GM21526 (cell line): ENCODE measurements around the gene RAB10.
"Not testable (repeated sequence)": the region's sequence is repeated elsewhere in the genome, so short reads cannot be mapped to it uniquely, and the experiment has no call there.

Source experiments
- ATAC-seq: cut with Tn5 transposase; IDR thresholded peaks from one replicate; pipeline ENCODE4 v1.9.1; 2021; ENCODE audit warnings: moderate library complexity; ENCODE audit not compliant: unreplicated experiment, low FRiP score

Gene RAB10

GRCh38 chr2:26016012-26016705, 17.7 kb upstream of the RAB10 start:
- ATAC-seq, result no peak

GRCh38 chr2:26016706-26017045, 17.2 kb upstream of the RAB10 start:
- ATAC-seq, result not testable (repeated sequence)

DNA sequence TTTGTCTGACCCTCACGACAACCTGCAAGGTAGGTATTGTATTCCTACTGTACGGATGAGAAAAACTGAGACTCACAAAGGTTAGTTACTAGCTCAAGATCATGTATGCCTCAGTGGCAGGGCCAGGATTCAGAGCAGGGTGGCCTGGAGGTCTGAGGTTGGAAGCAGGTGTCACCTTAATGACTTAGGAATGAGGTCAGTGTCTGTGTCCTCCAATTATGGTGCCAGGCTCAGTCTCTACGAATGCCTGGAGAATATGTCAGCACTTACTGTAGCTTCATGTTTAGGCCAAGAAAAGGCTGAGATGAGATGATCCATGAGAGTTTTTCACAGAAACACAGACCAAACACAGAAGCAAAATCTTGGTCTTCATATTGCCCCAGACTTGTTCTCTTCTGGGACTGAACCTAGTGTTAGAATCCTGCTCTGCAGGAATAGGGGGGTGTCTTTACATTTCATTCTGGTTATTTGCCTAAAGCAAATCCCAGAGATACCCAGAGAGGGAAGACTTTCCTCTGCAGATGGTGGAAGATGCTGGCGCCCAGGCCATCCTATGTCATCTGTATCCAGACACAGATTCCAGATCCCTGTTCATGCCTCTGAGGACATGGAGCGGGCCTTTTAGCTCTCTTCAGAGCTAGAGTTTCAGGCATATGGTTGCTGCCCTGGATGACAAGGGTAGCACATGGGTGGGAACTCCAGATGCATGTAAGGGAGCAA, 16.3 kb upstream of the RAB10 start:
- no peak for ATAC-seq

DNA sequence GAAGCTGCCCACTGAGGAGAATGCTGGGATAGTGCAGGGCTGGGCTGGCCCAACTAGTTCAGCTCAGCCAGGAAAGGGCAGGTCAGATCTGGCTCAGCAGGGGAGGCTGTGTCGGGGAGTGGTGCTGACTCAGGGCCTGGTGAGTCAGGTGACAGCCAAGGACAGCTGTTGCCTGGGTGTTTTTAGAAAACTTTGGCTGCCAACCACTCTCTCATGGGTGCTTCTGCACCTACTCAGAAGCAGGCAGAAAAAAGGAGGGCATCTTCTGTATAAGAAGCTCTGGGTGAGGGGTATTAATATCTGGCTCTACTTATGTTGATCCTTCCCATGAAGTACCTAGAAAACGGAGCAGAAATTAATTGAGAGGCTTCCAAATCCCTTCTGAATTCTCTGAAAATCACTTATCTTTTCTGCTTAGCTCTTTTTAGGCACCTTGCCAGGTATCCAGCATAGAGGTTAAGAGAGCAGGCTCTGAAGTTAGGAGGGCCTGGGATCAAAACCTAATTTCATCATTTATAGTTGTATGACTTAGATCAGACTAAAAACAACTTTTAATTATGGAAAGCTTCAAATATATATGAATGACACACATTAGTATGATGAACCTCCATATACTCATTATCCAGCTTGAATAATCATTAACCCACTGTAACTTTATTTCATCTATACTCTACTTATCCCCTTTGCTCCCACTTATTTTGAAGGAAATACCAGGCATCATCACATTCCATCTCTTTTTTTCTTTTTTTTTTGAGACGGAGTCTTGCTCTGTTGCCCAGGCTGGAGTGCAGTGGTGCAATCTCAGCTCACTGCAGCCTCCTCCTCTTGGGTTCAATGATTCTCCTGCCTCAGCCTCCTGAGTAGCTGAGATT, 15.5 kb upstream of the RAB10 start:
- no peak for ATAC-seq

DNA sequence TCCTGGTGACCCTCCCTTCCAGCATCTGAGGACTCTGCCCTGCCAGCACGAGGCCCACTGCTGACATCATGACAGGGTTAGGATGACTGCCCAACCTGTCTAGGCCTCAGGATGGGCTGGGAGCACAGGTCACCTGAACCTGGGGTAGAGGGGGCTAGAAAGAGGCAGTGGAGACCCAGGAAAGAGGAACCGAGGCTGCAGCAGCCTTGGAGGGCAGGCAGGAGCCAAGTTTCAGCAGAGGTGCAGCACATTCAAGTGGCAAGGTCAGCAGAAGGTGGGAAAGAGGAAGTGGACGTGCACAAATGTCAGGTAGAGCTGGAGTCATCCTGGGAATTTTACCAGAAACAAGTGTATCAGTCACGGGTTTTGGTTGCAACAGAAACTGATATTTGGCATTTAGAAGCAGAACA, 13.6 kb upstream of the RAB10 start:
- no peak for ATAC-seq

DNA sequence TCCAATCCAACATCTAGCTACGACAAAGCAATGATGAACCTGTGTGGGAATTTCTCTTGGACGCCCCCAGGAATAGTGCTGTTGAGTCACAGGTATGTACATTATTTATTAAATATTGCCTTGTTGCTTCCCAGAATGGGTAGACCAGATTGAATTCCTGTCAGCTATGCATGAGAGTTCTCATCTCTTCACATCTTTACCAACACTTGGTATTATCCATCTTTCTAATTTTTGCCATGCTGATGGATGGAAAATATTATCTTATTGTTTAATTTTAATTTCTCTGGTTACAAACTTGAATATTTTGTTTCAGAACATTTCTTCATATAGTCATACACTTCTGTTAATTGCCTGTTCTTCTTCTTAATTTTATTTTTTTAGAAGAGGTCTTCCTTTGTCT, 9.6 kb upstream of the RAB10 start:
- ATAC-seq, result no peak

DNA sequence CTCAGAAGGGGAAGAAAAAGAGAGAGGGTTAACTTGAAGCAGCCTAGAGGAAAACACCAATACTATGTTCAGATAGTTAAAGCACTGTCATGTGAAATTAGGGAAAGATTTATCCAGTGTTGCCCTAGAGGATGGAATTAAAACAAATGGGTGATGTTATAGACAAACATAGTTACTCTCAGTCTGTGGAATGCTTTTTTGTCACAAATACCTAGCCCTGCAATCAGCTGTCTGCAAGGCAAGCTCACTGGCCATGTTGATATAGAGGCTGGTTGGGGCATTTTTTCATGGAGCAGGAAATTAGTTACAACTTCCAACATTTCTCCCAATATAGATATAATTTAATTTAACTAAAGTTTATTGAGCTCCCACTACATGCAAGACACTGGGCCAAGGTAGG, 8.4 kb upstream of the RAB10 start:
- ATAC-seq, result no peak

- not testable (repeated sequence) for ATAC-seq
These were observed 5.8 kb upstream of the RAB10 start for GRCh38 chr2:26028083-26028482.

DNA sequence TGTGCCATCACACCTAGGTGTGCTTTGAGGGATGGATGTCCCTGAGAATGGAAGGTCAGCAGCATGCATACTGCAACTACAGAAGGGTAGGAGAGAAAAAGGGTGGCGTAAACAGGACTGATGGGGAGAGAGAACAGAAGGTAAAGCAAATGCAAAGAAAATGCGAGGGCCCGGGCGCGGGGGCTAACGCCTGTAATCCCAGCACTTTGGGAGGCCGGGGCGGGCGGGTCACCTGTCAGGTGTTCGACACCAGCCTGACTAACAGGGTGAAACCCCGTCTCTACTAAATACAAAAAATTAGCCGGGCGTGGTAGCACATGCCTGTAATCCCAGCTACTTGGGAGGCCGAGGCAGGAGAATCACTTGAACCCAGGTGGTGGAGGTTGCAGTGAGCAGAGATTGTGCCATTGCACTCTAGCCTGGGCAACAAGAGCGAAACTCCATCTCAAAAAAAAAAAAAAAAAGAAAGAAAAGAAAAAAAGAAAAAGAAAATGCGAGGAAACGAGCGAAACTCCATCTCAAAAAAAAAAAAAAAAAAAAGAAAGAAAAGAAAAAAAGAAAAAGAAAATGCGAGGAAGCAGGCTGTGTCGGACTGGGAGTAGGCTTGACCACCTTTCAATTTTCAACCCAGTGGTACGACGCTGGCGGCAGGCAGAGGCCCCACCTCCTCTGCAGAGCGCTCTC, 1.2 kb upstream of the RAB10 start:
- ATAC-seq, result peak; percentile 8

DNA sequence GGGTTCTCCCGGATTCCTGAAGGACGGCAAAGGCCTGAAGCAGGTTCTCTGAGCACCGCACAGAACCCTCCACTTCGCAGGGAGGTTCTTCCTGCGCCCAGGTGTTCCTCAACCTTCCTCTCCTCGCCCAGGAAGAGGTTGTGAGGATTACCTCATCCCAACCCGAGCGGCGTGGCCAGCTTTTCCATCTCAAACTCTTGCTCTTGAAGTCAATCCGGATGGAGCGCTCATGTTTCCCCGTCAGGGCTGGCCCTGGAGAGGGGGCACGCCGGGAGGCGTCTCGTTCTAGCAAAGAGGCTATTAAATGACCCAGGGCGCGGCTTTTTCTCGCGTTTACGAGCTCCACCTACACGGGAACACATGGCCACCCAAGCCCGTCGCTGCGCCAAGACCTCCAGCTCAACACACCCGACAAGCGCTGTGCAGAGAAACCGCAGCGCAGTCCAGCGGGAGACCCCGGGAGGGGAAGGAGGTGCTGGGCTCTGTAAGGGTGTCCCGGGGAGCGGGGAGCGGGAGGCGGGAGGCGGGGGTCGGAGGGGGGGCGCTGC, 540 bp upstream of the RAB10 start:
- peak; percentile 29 for ATAC-seq

- ATAC-seq, result no peak
These were observed 731 bp downstream of the RAB10 start for GRCh38 chr2:26034637-26034992.

GRCh38 chr2:26035090-26035743, 1.3 kb downstream of the RAB10 start:
- ATAC-seq, result no peak

GRCh38 chr2:26039603-26040323, 5.9 kb downstream of the RAB10 start:
- no peak for ATAC-seq

DNA sequence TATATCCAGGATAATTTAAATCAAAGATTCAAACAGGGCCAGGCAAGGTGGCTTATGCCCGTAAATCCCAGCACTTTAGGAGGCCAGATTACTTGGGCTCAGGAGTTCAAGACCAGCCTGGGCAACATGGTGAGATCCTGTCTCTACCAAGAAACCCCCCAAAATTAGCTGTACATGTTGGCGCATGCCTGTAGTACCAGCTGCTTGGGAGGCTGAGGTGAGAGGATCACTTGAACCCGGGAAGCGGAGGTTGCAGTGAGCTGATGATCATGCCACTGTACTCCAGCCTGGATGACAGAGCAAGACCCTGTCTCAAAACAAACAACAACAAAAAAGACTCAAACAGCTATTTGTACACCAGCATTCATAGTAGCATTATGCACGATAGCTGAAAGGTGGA, 9.2 kb downstream of the RAB10 start:
- ATAC-seq, result no peak

GRCh38 chr2:26043862-26044696, 10.2 kb downstream of the RAB10 start:
- no peak for ATAC-seq

DNA sequence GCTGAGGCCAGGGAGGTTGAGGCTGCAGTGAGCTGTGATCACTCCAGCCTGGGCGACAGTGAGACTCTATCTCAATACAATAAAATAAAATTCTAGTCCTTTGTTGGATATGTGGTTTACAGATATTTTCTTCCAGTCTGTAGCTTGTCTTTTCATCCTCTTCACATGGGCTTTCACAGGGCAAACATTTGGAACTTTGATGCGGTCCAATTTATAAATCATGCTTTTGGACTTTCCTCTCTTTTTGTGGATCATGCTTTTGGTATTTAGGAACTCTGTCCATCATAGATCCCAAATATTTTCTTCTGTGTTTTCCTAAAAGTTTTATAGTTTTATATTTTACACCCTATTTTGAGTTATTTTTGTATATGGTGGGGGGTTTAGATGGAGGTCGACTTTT, 14.9 kb downstream of the RAB10 start:
- ATAC-seq, result no peak

DNA sequence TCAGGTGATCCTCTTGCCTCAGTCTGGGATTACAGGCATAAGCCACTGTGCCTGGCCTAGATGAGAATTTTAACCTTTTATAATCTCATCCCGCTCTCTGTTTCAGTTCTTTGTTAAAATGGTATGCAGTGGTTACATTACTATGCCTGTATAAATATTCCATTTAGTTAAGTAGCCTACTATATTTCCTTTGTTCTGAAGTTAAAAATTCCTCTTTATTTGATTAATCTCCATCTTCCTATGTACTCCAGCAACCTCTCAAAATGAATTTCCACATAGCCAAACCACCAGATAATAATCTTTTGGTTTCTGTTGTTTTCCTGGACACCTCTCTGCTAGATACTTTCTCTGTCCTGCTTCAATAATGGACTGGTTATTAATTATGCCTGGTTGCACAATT, 15.8 kb downstream of the RAB10 start:
- no peak for ATAC-seq

- ATAC-seq, result no peak
These were observed 18.9 kb downstream of the RAB10 start for GRCh38 chr2:26052740-26053139.
